Heart right ventricle (tissue), 16 donors: ENCODE measurements around the gene USP17L21. TPM values are rescaled to one million over a fixed set of nuclear protein-coding genes. Genes with fewer than 3 reads are reported as not detected.
A peak's percentile ranks its signal among the peaks of the same experiment; 100 is the strongest.
"Not testable (repeated sequence)": the region's sequence is repeated elsewhere in the genome, so short reads cannot be mapped to it uniquely, and the experiment has no call there.

Experiments
- ATAC-seq, 8 donors: fragments of 200-7000 bp; cut with Tn5 transposase; one replicate each; pipeline ENCODE4 v1.9.1; 2020; ENCODE audit warnings: mild to moderate bottlenecking in 8 of 8, moderate library complexity in 8 of 8, moderate number of reproducible peaks in 1 of 8
- DNase-seq, 2 donors: peaks; one replicate each; pipeline ENCODE4 v3.0.0-alpha.2; 2020
- H3K27ac ChIP-seq, 10 donors: fragments of 200-600 bp; sonication (generic) in 2 of 10; one replicate each; pipeline versions ENCODE4 v1.5.0 to v1.8.0; 2020 to 2022; ENCODE audit warnings: mild to moderate bottlenecking in 3 of 10
- H3K27me3 ChIP-seq, 7 donors: fragments of 200-600 bp; one replicate each; pipeline ENCODE4 v1.8.0; 2021 to 2022; ENCODE audit warnings: mild to moderate bottlenecking in 2 of 7
- H3K36me3 ChIP-seq, 9 donors: fragments of 200-600 bp; sonication (generic) in 1 of 9; one replicate each; pipeline versions ENCODE4 v1.5.0 to v1.8.0; 2020 to 2022; ENCODE audit warnings: mild to moderate bottlenecking in 2 of 9
- H3K4me1 ChIP-seq, 9 donors: fragments of 200-600 bp; sonication (generic) in 1 of 9; one replicate each; pipeline versions ENCODE4 v1.5.0 to v1.8.0; 2020 to 2022; ENCODE audit warnings: mild to moderate bottlenecking in 4 of 9
- H3K4me3 ChIP-seq, 10 donors: fragments of 200-600 bp; sonication (generic) in 2 of 10; one replicate each; pipeline versions ENCODE4 v1.5.0 to v1.8.0; 2020 to 2022; ENCODE audit warnings: mild to moderate bottlenecking in 7 of 10, moderate library complexity in 2 of 10
- H3K9me3 ChIP-seq, 11 donors: fragments of 200-600 bp in 10 of 11; sonication (generic) in 2 of 11; one replicate each; pipeline versions ENCODE4 v1.5.0 to v1.8.0; 2013 to 2022; ENCODE audit warnings: mild to moderate bottlenecking in 2 of 11, control low read depth in 1 of 11, moderate library complexity in 1 of 11
- WGBS, 2 donors: extraction: QIAGEN DNeasy Blood & Tissue Kit; methylation state at CpG; one replicate each; pipeline ENCODE4 v1.1.7; 2013; ENCODE audit warnings: inconsistent platforms in 1 of 2; 5-methylcytosine and 5-hydroxymethylcytosine counted together
- intact Hi-C, 10 donors: fragments of 100-400 bp; cut with DNase I; formaldehyde crosslinking; loops; one replicate each; pipeline versions ENCODE4 v1.11.1 to v1.14.2; 2022
- long read RNA-seq, 3 donors: library from polyadenylated mRNA; unstranded; transcript quantifications; one replicate each; pipeline ENCODE4 v2.0.0, GENCODE V29; 2020 to 2021
- polyA plus RNA-seq, 2 donors: library from polyadenylated mRNA; stranded (reverse); fragments of 200-250 nt; gene quantifications; one replicate each; pipeline ENCODE4 v1.2.3, GENCODE V29; 2013
- total RNA-seq, 10 donors: library from RNA; stranded (reverse); fragmentation: NEBNext Ultra II Directional in 3 of 10; extraction: Animal tissue kit (Norgen Biotek cat#: 25700) in 3 of 10; gene quantifications; one replicate each; pipeline versions ENCODE4 v1.2.1 to v1.2.4, GENCODE V29; 2021 to 2023
- donor health status: Arrhythmogenic right ventricular cardiomyopathy.
- donor health status: ischemic (EF 13 %, LVEDD 7.1; RV severe dilation, severe dysfunction).
- donor health status: healthy with polysubstance abuse.
- donor health status: DM: no; HTN: yes; CAD: no.
- donor health status: DM: no; HTN: no; CAD: no.
- donor health status: ischemic (EF 25% LVEDD 6.9; RV normal size, moderate dysfunction).
- donor health status: ischemic (EF 25% LVEDD 5.7; RV mildly dilated, moderate dysfunction).
- donor health status: healthy.
- donor health status: DM: yes; HTN: yes; CAD: no.
- donor health status: Ischemic cardiomyopathy.
- donor health status: ischemic (EF 35%, LVEDD 5.7; RV mildly dilated, moderate dysfunction).
- donor health status: nonischemic (EF 11% LVEDD 7.7; RV severe dilation, severe dysfunction).
- donor health status: DM: yes; HTN: yes; CAD: no.
- donor health status: PGD.
- donor health status: ischemic (EF 29% LVEDD 5.4; RV normal size, mild dysfunction).
- donor health status: nonischemic (EF 23%, LVEDD 6.1; RV moderate dilation, normal function).

USP17L21 gene, protein sequence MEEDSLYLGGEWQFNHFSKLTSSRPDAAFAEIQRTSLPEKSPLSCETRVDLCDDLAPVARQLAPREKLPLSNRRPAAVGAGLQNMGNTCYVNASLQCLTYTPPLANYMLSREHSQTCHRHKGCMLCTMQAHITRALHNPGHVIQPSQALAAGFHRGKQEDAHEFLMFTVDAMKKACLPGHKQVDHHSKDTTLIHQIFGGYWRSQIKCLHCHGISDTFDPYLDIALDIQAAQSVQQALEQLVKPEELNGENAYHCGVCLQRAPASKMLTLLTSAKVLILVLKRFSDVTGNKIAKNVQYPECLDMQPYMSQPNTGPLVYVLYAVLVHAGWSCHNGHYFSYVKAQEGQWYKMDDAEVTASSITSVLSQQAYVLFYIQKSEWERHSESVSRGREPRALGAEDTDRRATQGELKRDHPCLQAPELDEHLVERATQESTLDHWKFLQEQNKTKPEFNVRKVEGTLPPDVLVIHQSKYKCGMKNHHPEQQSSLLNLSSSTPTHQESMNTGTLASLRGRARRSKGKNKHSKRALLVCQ
- not detected for total RNA-seq
- not detected for polyA plus RNA-seq
- long read RNA-seq, donor 1, result 0 reads
- long read RNA-seq, donor 2, result 0 reads
- long read RNA-seq, donor 3, result 0 reads

GRCh38 chr4:9262572-9262971 lies at the start of gene USP17L21:
USP17L21 (plus strand) TSS chr4:9262872; CDS start chr4:9262872, 0 bp downstream.
- intact Hi-C loops, H3K4me1 ChIP-seq, H3K27ac ChIP-seq, DNase-seq, H3K27me3 ChIP-seq, H3K36me3 ChIP-seq, H3K4me3 ChIP-seq, ATAC-seq, H3K9me3 ChIP-seq: not testable (repeated sequence)
- no CpG with 5 or more reads among the region's 13 CpGs for whole genome bisulfite sequencing, 2 donors

- H3K27ac ChIP-seq, H3K4me3 ChIP-seq, H3K27me3 ChIP-seq, intact Hi-C loops, H3K4me1 ChIP-seq, ATAC-seq, H3K36me3 ChIP-seq, H3K9me3 ChIP-seq: not testable (repeated sequence)
- WGBS, 2 donors, result 76 to 77% methylated on average over 8 to 11 of the region's 14 CpGs
- DNase-seq, result peak in 1 of 2 donors; percentile 2
Observed at GRCh38 chr4:9214701-9215100, 48.0 kb upstream of the USP17L21 start.

- H3K27ac ChIP-seq, H3K4me1 ChIP-seq, DNase-seq, ATAC-seq, H3K27me3 ChIP-seq, H3K4me3 ChIP-seq, intact Hi-C loops, H3K36me3 ChIP-seq, H3K9me3 ChIP-seq: not testable (repeated sequence)
- 93% methylated on average over 8 of the region's 14 CpGs; no CpG with 5 or more reads in 1 of the 2 donors for WGBS, 2 donors
Observed at GRCh38 chr4:9215105-9215504, 47.6 kb upstream of the USP17L21 start, which contains the start of gene USP17L11. USP17L11 (plus strand) TSS chr4:9215405; CDS start chr4:9215405, 0 bp downstream.

DNA sequence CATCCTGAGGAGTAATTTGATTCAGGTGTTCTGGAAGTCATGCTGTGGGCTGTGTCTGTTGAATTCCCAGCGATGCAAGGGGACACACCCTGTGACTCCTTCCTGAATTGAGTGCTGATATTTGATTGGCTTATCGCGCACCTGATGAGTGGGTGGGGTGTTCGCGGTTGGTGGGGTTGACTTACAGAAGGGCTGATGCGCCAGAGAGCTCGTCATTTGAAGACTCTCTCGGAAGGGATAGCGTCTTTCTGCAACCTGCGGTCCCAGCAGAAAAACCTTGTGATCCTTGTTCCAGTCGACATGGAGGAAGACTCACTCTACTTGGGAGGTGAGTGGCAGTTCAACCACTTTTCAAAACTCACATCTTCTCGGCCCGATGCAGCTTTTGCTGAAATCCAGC lies 42.8 kb upstream of the USP17L21 start, which contains the start of gene USP17L12:
Gene USP17L12, plus strand, starts transcription at position 301 of the 400 bp plus-strand sequence. Its CDS starts 0 bp downstream, at position 301.
- H3K27me3 ChIP-seq, intact Hi-C loops, H3K4me1 ChIP-seq, H3K36me3 ChIP-seq, DNase-seq, H3K9me3 ChIP-seq, H3K27ac ChIP-seq, ATAC-seq, H3K4me3 ChIP-seq: not testable (repeated sequence)
- WGBS, 2 donors, result no CpG with 5 or more reads among the region's 13 CpGs

- DNase-seq, H3K27me3 ChIP-seq, H3K4me1 ChIP-seq, intact Hi-C loops, H3K27ac ChIP-seq, H3K4me3 ChIP-seq, H3K36me3 ChIP-seq, H3K9me3 ChIP-seq, ATAC-seq: not testable (repeated sequence)
- no CpG with 5 or more reads among the region's 14 CpGs for WGBS, 2 donors
Observed at GRCh38 chr4:9224596-9224995, 38.1 kb upstream of the USP17L21 start, which contains the start of gene USP17L13. USP17L13 (plus strand) TSS chr4:9224896; CDS start chr4:9224896, 0 bp downstream.

DNA sequence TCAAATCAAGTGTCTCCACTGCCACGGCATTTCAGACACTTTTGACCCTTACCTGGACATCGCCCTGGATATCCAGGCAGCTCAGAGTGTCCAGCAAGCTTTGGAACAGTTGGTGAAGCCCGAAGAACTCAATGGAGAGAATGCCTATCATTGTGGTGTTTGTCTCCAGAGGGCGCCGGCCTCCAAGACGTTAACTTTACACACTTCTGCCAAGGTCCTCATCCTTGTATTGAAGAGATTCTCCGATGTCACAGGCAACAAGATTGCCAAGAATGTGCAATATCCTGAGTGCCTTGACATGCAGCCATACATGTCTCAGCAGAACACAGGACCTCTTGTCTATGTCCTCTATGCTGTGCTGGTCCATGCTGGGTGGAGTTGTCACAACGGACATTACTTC lies 32.4 kb upstream of the USP17L21 start:
- H3K9me3 ChIP-seq, intact Hi-C loops, ATAC-seq, H3K27me3 ChIP-seq, H3K36me3 ChIP-seq, H3K4me3 ChIP-seq, H3K4me1 ChIP-seq, H3K27ac ChIP-seq: not testable (repeated sequence)
- WGBS, 2 donors, result 85 to 89% methylated on average over 5 of the region's 8 CpGs
- peak in 1 of 2 donors; percentile 2 for DNase-seq

DNA sequence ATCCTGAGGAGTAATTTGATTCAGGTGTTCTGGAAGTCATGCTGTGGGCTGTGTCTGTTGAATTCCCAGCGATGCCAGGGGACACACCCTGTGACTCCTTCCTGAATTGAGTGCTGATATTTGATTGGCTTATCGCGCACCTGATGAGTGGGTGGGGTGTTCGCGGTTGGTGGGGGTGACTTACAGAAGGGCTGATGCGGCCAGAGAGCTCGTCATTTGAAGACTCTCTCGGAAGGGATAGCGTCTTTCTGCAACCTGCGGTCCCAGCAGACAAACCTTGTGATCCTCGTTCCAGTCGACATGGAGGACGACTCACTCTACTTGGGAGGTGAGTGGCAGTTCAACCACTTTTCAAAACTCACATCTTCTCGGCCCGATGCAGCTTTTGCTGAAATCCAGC lies 28.6 kb upstream of the USP17L21 start, which contains the start of gene USP17L15:
Gene USP17L15, plus strand, starts transcription at position 301 of the 400 bp plus-strand sequence. Its CDS starts 0 bp downstream, at position 301.
- H3K4me1 ChIP-seq, H3K4me3 ChIP-seq, H3K36me3 ChIP-seq, H3K27ac ChIP-seq, H3K9me3 ChIP-seq, intact Hi-C loops, ATAC-seq, DNase-seq, H3K27me3 ChIP-seq: not testable (repeated sequence)
- no CpG with 5 or more reads among the region's 15 CpGs for WGBS, 2 donors

DNA sequence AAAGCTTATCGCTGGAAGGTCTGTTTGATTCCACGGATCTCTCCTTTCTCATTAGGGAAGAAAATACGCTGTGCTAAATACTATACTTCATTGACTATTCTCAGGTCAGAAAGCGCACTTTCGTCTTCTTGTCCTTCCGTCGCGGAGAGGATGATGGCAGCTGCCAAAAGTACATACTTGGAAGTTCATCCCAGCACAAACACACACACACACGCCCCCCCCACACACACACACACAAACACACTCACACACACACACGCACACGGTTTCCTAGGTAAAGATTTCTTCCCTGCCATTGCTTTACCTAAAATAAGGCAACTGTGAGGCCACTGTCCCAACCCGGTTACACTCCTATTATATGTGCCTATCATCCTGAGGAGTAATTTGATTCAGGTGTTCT lies 24.2 kb upstream of the USP17L21 start:
- H3K36me3 ChIP-seq, H3K4me1 ChIP-seq, ATAC-seq, H3K4me3 ChIP-seq, H3K27me3 ChIP-seq, H3K9me3 ChIP-seq, H3K27ac ChIP-seq, intact Hi-C loops: not testable (repeated sequence)
- DNase-seq, result peak in 1 of 2 donors; percentile 4
- 83 to 84% methylated on average over 11 of the region's 12 CpGs for whole genome bisulfite sequencing, 2 donors

- ATAC-seq, H3K4me1 ChIP-seq, H3K4me3 ChIP-seq, H3K36me3 ChIP-seq, H3K27me3 ChIP-seq, DNase-seq, H3K9me3 ChIP-seq, intact Hi-C loops, H3K27ac ChIP-seq: not testable (repeated sequence)
- WGBS, 2 donors, result 91 to 93% methylated on average over 5 of the region's 14 CpGs
Observed at GRCh38 chr4:9243579-9243978, 19.1 kb upstream of the USP17L21 start, which contains the start of gene USP17L17. USP17L17 (plus strand) TSS chr4:9243879; CDS start chr4:9243879, 0 bp downstream.

- H3K27ac ChIP-seq, H3K9me3 ChIP-seq, intact Hi-C loops, H3K4me3 ChIP-seq, H3K36me3 ChIP-seq, H3K27me3 ChIP-seq, ATAC-seq, H3K4me1 ChIP-seq: not testable (repeated sequence)
- WGBS, 2 donors, result 81 to 89% methylated on average over 14 to 19 of the region's 26 CpGs
- peak in 1 of 2 donors; percentile 4 for DNase-seq
Observed at GRCh38 chr4:9247953-9248680, 14.6 kb upstream of the USP17L21 start, which contains the start of gene USP17L18. USP17L18 (plus strand) TSS chr4:9248630; CDS start chr4:9248630, 0 bp downstream.
